Testis (tissue), 2 donors: Measurements from ENCODE around the gene RBM33.

ENCODE experiments used
- CTCF ChIP-seq, 3 experiments: fragments of 450-650 bp in 2 of 3; fragments of 200-600 bp in 1 of 3; sonication (generic) in 1 of 3; IDR thresholded peaks; one replicate each; pipeline ENCODE4 v1.5.1; 2016 to 2019; ENCODE audit warnings: antibody characterized with exemption in 3 of 3, mild to moderate bottlenecking in 2 of 3, moderate library complexity in 1 of 3
- POLR2A ChIP-seq: fragments of 450-650 bp; IDR thresholded peaks from one replicate; pipeline ENCODE4 v1.6.1; 2017; ENCODE audit warnings: antibody characterized with exemption, mild to moderate bottlenecking, moderate library complexity

GRCh38 chr7:155824227-155824886 is 179.9 kb downstream of the RBM33 start:
- TF ChIP-seq CTCF (IDR thresholded peaks at IDR 0.05): no peak
- no peak for TF ChIP-seq POLR2A
